SK-N-SH (cell line): Measurements from ENCODE around the gene OCA2. TPM values are rescaled to one million over a fixed set of nuclear protein-coding genes. Genes with fewer than 3 reads are reported as not detected.

Experiments used
- CTCF ChIA-PET: fragments of 300-600, 350-600 bp; formaldehyde crosslinking; extraction: SDS; loops from one replicate; lab custom pipeline; 2021; lab: Yijun Ruan, JAX
- POLR2A ChIA-PET: fragments of 350-600 bp; sonication (Branson Sonifier 250); formaldehyde crosslinking; extraction: SDS; loops from one replicate; lab custom pipeline; 2020; ENCODE audit warnings: antibody characterized with exemption, inconsistent platforms; lab: Yijun Ruan, JAX
- DNase-seq: peaks from one replicate; pipeline ENCODE4 v3.0.0; 2012
- H2AFZ ChIP-seq: fragments of 200-600 bp; sonication (generic); 2 replicates; pipeline ENCODE4 v1.8.1; 2016; ENCODE audit warnings: antibody characterized with exemption, mild to moderate bottlenecking, low read depth
- H3F3A ChIP-seq: fragments of 200-600 bp; sonication (generic); replicated peaks from 2 replicates; pipeline ENCODE3; 2016; ENCODE audit warnings: antibody characterized with exemption, mild to moderate bottlenecking; ENCODE audit not compliant: insufficient read depth
- H3K27ac ChIP-seq, 2 experiments: fragments of 200-500 bp in 1 of 2; fragments of 200-600 bp in 1 of 2; sonication (Bioruptor generic) in 1 of 2; sonication (generic), shearing (Covaris generic) in 1 of 2; 2 replicates each; pipeline versions ENCODE4 v1.5.1 to v1.6.1; 2014 to 2016; ENCODE audit warnings: low read depth in 2 of 2, inconsistent platforms in 1 of 2, low read length in 1 of 2, mild to moderate bottlenecking in 1 of 2, mixed read lengths in 1 of 2
- H3K27me3 ChIP-seq: fragments of 200-600 bp; sonication (generic), shearing (Covaris generic); 2 replicates; pipeline ENCODE4 v1.6.1; 2016; ENCODE audit warnings: mixed run types; ENCODE audit not compliant: insufficient read depth
- H3K36me3 ChIP-seq, 2 experiments: fragments of 200-500 bp in 1 of 2; fragments of 200-600 bp in 1 of 2; sonication (Bioruptor generic) in 1 of 2; sonication (generic) in 1 of 2; replicated peaks in 1 of 2; 2 replicates each; pipeline versions ENCODE3 to v1.5.1; 2014 to 2016; ENCODE audit warnings: low read length in 1 of 2, mild to moderate bottlenecking in 1 of 2; ENCODE audit not compliant: insufficient read depth in 2 of 2, control insufficient read depth in 1 of 2
- H3K4me1 ChIP-seq, 2 experiments: fragments of 200-500 bp in 1 of 2; fragments of 200-600 bp in 1 of 2; sonication (Bioruptor generic) in 1 of 2; sonication (generic), shearing (Covaris generic) in 1 of 2; 2 replicates each; pipeline versions ENCODE4 v1.5.1 to v1.6.1; 2014 to 2016; ENCODE audit warnings: low read depth in 1 of 2, low read length in 1 of 2, mixed run types in 1 of 2; ENCODE audit not compliant: insufficient read depth in 2 of 2, control insufficient read depth in 1 of 2
- H3K4me2 ChIP-seq: fragments of 200-600 bp; sonication (generic), shearing (Covaris generic); 2 replicates; pipeline ENCODE4 v1.6.1; 2017; ENCODE audit warnings: mixed run types
- H3K4me3 ChIP-seq, 2 experiments: fragments of 200-500 bp in 1 of 2; fragments of 200-600 bp in 1 of 2; sonication (Bioruptor generic) in 1 of 2; sonication (generic), shearing (Covaris generic) in 1 of 2; 2 replicates each; pipeline versions ENCODE4 v1.5.1 to v1.8.1; 2014 to 2016; ENCODE audit warnings: low read depth in 2 of 2, inconsistent platforms in 1 of 2, low read length in 1 of 2, mild to moderate bottlenecking in 1 of 2, mixed read lengths in 1 of 2, moderate library complexity in 1 of 2
- H3K79me2 ChIP-seq: fragments of 200-600 bp; sonication (generic); 2 replicates; pipeline ENCODE4 v1.8.1; 2017; ENCODE audit warnings: mild to moderate bottlenecking; ENCODE audit not compliant: insufficient read depth
- H3K9ac ChIP-seq: fragments of 200-600 bp; sonication (generic); 2 replicates; pipeline ENCODE4 v1.6.1; 2017; ENCODE audit warnings: mixed run types
- H3K9me2 ChIP-seq: fragments of 200-600 bp; sonication (generic); 2 replicates; pipeline ENCODE4 v1.6.1; 2017; ENCODE audit warnings: mixed run types
- H3K9me3 ChIP-seq: fragments of 200-600 bp; sonication (generic); 2 replicates; pipeline ENCODE4 v1.6.1; 2017; ENCODE audit warnings: mixed run types, mild to moderate bottlenecking, moderate library complexity
- H4K20me1 ChIP-seq: fragments of 200-600 bp; sonication (generic); 2 replicates; pipeline ENCODE4 v1.6.1; 2017; ENCODE audit warnings: mild to moderate bottlenecking, mixed run types; ENCODE audit not compliant: insufficient read depth
- FOXM1 ChIP-seq: IDR thresholded peaks from 2 replicates; pipeline ENCODE4 v1.4.0; 2012; ENCODE audit warnings: low read depth, mild to moderate bottlenecking
- GABPA ChIP-seq: IDR thresholded peaks from 2 replicates; pipeline ENCODE4 v1.4.0; 2012; ENCODE audit warnings: low read depth, mild to moderate bottlenecking
- IRF3 ChIP-seq: fragments of 150-350 bp; IDR thresholded peaks from 2 replicates; pipeline ENCODE4 v1.6.1; 2016; ENCODE audit warnings: mild to moderate bottlenecking, low read depth, low read length
- MEF2A ChIP-seq: IDR thresholded peaks from 2 replicates; pipeline ENCODE4 v1.4.0; 2012; ENCODE audit warnings: low read depth, borderline replicate concordance
- MXI1 ChIP-seq: IDR thresholded peaks from 2 replicates; pipeline ENCODE4 v1.6.1; 2012; ENCODE audit warnings: mild to moderate bottlenecking, low read depth, low read length, improper control_type of control experiment
- PBX3 ChIP-seq: IDR thresholded peaks from 2 replicates; pipeline ENCODE4; 2012
- RCOR1 ChIP-seq: fragments of 150-350 bp; IDR thresholded peaks from 2 replicates; pipeline ENCODE4 v1.6.1; 2017; ENCODE audit warnings: antibody characterized with exemption, low read length
- SIN3A ChIP-seq: IDR thresholded peaks from 2 replicates; pipeline ENCODE4 v1.6.1; 2012; ENCODE audit warnings: low read depth, mild to moderate bottlenecking, low read length, moderate library complexity, borderline replicate concordance
- SMC3 ChIP-seq: IDR thresholded peaks from 2 replicates; pipeline ENCODE4 v1.6.1; 2012; ENCODE audit warnings: low read depth, low read length, improper control_type of control experiment
- TAF1 ChIP-seq: IDR thresholded peaks from 2 replicates; pipeline ENCODE4 v1.6.1; 2012; ENCODE audit warnings: low read depth, mild to moderate bottlenecking, low read length, moderate library complexity, borderline replicate concordance
- TEAD4 ChIP-seq: IDR thresholded peaks from 2 replicates; pipeline ENCODE4 v1.4.0; 2012; ENCODE audit warnings: mild to moderate bottlenecking, borderline replicate concordance; ENCODE audit not compliant: insufficient read depth
- USF1 ChIP-seq: IDR thresholded peaks from 2 replicates; pipeline ENCODE4 v1.4.0; 2012; ENCODE audit warnings: low read depth, borderline replicate concordance
- YY1 ChIP-seq: IDR thresholded peaks from 2 replicates; pipeline ENCODE4 v1.4.0; 2012; ENCODE audit warnings: low read depth, mild to moderate bottlenecking
- ZBTB33 ChIP-seq: IDR thresholded peaks from 2 replicates; pipeline ENCODE4 v1.4.0; 2012; ENCODE audit warnings: low read depth, borderline replicate concordance
- WGBS: methylation state at CpG from one replicate; pipeline ENCODE4 v1.1.6; 2017; ENCODE audit warnings: low lambda C conversion rate; 5-methylcytosine and 5-hydroxymethylcytosine counted together
- polyA plus RNA-seq, 3 experiments: library from polyadenylated mRNA; depleted of rRNA; stranded (reverse); fragments of >200 nt; gene quantifications; 2 replicates each; pipeline ENCODE4 v1.2.3, GENCODE V29; 2012

Gene OCA2
- polyA plus RNA-seq, 1 of the 3 experiments (the other 2 are of a cell fraction), result 0.16 TPM

- Histone ChIP-seq H2AFZ (no peak overlapping the region), H3K27me3 (peaks cover 13% of the 10 kb centered on the region; the same call in 1 of the 2 replicates), H3F3A (peaks cover 4% of the 10 kb centered on the region), H3K9me2 (no peaks in the 10 kb centered on the region), H3K27ac (no peak overlapping the region), H3K9me3 (no peaks in the 10 kb centered on the region), H3K36me3 (no peaks in the 10 kb centered on the region), H3K4me2 (no peak overlapping the region), H3K9ac (no peak overlapping the region), H3K4me1 (peaks cover 0 to 10% of the 10 kb centered on the region in 2 experiments; a peak in 1 of 4 replicates), H3K4me3 (no peak overlapping the region), H4K20me1 (no peaks in the 10 kb centered on the region), H3K79me2 (no peaks in the 10 kb centered on the region)
- POLR2A ChIA-PET, result no interaction called here
- WGBS, result 90% methylated on average over 6 of the region's 20 CpGs
- CTCF ChIA-PET, result interaction anchor here (0.7 to 4.0 kb wide), 3 partner anchors 17 to 26 kb away, joined by 3 to 21 read pairs (median 10); no protein-coding TSS in a partner anchor
- TF ChIP-seq RCOR1, result no peak
- no peak for TF ChIP-seq GABPA
- TF ChIP-seq FOXM1, result no peak
- no peak for TF ChIP-seq MXI1
- no peak for TF ChIP-seq YY1
- TF ChIP-seq USF1, result no peak
- no peak for TF ChIP-seq TEAD4
- TF ChIP-seq MEF2A, result no peak
- no peak for TF ChIP-seq SMC3
- TF ChIP-seq PBX3, result no peak
- no peak for TF ChIP-seq TAF1
- no peak for TF ChIP-seq ZBTB33
- TF ChIP-seq IRF3, result no peak
- TF ChIP-seq SIN3A, result no peak
- DNase-seq, result no peak
These were observed 1.5 kb upstream of the OCA2 start for GRCh38 chr15:28100516-28101195.
